ENCODE results near the gene NOC4L.

NOC4L gene

DNA sequence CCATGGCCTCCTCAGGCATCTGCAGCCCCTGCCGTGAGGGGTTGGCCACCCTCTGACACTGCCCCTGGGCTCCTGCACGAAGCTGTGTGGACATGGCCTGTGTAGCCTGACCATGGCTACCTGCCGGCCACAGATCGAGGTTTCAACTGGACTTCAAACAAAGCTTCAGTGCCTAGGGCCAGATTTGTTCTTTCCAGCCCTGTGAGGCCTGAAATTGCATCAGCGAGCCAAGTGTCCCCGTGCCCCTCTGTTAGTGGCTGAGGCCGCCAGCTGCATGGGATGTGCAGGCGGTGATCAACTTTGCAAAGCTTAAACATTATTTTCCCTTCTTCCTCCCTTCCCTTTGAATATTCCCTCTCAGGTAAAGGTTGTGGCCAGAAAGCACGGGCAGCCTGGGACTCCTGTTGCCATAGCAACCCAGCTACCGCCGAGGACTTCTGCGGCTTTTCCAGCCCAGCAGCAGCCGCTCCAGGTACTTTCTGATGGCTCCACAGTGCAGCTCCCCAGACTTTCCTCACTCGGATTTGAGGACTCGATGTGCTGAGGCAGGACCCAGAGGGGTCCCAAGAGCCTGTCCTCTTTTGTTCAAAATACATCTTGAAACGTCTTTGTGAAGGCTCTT lies 35.9 kb upstream of the NOC4L start:
- Histone ChIP-seq H3K9ac (ENCODE audit: low read depth in 1 of 2, low read length in 2 of 2) (no peak overlapping the region), H3K9me3 (ENCODE audit: control insufficient read depth in 2 of 2, low read length in 2 of 2) (no peaks in the 10 kb centered on the region), H3K4me3 (ENCODE audit: low read length in 2 of 2) (no peak overlapping the region), H3K27ac (ENCODE audit: low read depth in 2 of 2, low read length in 2 of 2) (no peak overlapping the region), H3K4me1 (ENCODE audit: control insufficient read depth in 2 of 2, insufficient read depth in 2 of 2, low read length in 2 of 2) (no peaks in the 10 kb centered on the region), H3K36me3 (ENCODE audit: control insufficient read depth in 2 of 2, insufficient read depth in 2 of 2, low read length in 2 of 2) (peaks cover 9 to 17% of the 10 kb centered on the region in 2 donors), H3K27me3 (ENCODE audit: control insufficient read depth in 2 of 2, insufficient read depth in 2 of 2, low read length in 2 of 2) (no peaks in the 10 kb centered on the region)

DNA sequence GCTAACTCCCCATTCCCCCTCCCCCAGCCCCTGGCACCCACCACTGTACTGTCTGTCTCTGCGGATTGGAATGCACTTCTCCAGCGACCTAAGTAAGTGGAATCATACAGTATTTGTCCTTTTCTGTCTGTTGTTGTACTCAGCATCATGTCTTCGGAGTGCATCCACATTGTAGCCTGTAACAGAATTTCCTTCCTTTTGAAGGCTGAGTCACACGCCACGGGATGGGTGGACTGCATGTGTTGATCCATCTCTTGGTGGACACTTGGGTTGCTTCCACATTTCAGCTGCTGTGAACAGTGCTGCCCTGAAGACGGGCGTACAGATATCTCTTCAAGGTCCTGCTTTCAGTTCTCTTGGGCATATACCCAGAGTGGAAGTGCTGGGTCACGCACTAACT lies 34.5 kb upstream of the NOC4L start:
- Histone ChIP-seq H3K4me3 (ENCODE audit: low read length in 2 of 2) (no peak overlapping the region), H3K4me1 (ENCODE audit: control insufficient read depth in 2 of 2, insufficient read depth in 2 of 2, low read length in 2 of 2) (no peaks in the 10 kb centered on the region), H3K27ac (ENCODE audit: low read depth in 2 of 2, low read length in 2 of 2) (no peak overlapping the region), H3K9ac (ENCODE audit: low read depth in 1 of 2, low read length in 2 of 2) (no peak overlapping the region), H3K27me3 (ENCODE audit: control insufficient read depth in 2 of 2, insufficient read depth in 2 of 2, low read length in 2 of 2) (no peaks in the 10 kb centered on the region), H3K9me3 (ENCODE audit: control insufficient read depth in 2 of 2, low read length in 2 of 2) (no peaks in the 10 kb centered on the region), H3K36me3 (ENCODE audit: control insufficient read depth in 2 of 2, insufficient read depth in 2 of 2, low read length in 2 of 2) (peaks cover 12 to 26% of the 10 kb centered on the region in 2 donors)

GRCh38 chr12:132110677-132111076 lies 33.6 kb upstream of the NOC4L start:
- Histone ChIP-seq H3K9me3 (ENCODE audit: control insufficient read depth in 2 of 2, low read length in 2 of 2) (no peaks in the 10 kb centered on the region), H3K27ac (ENCODE audit: low read depth in 2 of 2, low read length in 2 of 2) (no peak overlapping the region), H3K4me1 (ENCODE audit: control insufficient read depth in 2 of 2, insufficient read depth in 2 of 2, low read length in 2 of 2) (no peaks in the 10 kb centered on the region), H3K27me3 (ENCODE audit: control insufficient read depth in 2 of 2, insufficient read depth in 2 of 2, low read length in 2 of 2) (no peaks in the 10 kb centered on the region), H3K9ac (ENCODE audit: low read depth in 1 of 2, low read length in 2 of 2) (no peak overlapping the region), H3K4me3 (ENCODE audit: low read length in 2 of 2) (no peak overlapping the region), H3K36me3 (ENCODE audit: control insufficient read depth in 2 of 2, insufficient read depth in 2 of 2, low read length in 2 of 2) (peaks cover 18 to 29% of the 10 kb centered on the region in 2 donors)

- Histone ChIP-seq H3K4me3 (ENCODE audit: low read length in 2 of 2) (no peak overlapping the region), H3K9me3 (ENCODE audit: control insufficient read depth in 2 of 2, low read length in 2 of 2) (no peaks in the 10 kb centered on the region), H3K36me3 (ENCODE audit: control insufficient read depth in 2 of 2, insufficient read depth in 2 of 2, low read length in 2 of 2) (peaks cover 24 to 38% of the 10 kb centered on the region in 2 donors), H3K27ac (ENCODE audit: low read depth in 2 of 2, low read length in 2 of 2) (no peak overlapping the region), H3K27me3 (ENCODE audit: control insufficient read depth in 2 of 2, insufficient read depth in 2 of 2, low read length in 2 of 2) (no peaks in the 10 kb centered on the region), H3K4me1 (ENCODE audit: control insufficient read depth in 2 of 2, insufficient read depth in 2 of 2, low read length in 2 of 2) (no peaks in the 10 kb centered on the region), H3K9ac (ENCODE audit: low read depth in 1 of 2, low read length in 2 of 2) (no peak overlapping the region)
Measured at GRCh38 chr12:132111654-132112304, 32.5 kb upstream of the NOC4L start.

DNA sequence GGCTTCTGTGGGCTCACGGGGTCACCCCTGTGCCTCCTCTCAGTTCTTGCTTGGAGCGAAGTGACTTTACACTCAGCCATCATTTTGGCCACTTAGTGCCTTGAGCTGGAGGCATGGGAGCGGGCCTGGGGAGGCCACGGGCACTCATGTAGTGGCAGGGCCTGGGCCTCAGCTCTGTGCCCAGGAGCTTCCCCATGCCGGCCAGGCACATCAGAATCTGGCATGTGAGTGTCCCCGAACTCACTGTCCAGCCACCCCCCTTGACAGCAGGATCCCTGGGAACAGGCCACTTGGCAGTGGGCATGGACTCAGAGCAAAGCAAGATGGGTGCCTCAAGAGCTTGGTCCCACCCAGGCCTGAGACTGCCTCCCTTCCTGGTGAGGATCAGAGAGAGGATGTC lies 29.6 kb upstream of the NOC4L start:
- no peak overlapping the region for H3K9ac ChIP-seq (ENCODE audit: low read depth in 1 of 2, low read length in 2 of 2)
- H3K27ac ChIP-seq (ENCODE audit: low read depth in 2 of 2, low read length in 2 of 2), result no peak overlapping the region
- H3K9me3 ChIP-seq (ENCODE audit: control insufficient read depth in 2 of 2, low read length in 2 of 2), result no peaks in the 10 kb centered on the region
- no peak overlapping the region for H3K4me3 ChIP-seq (ENCODE audit: low read length in 2 of 2)
- H3K4me1 ChIP-seq (ENCODE audit: control insufficient read depth in 2 of 2, insufficient read depth in 2 of 2, low read length in 2 of 2), result no peaks in the 10 kb centered on the region
- H3K36me3 ChIP-seq (ENCODE audit: control insufficient read depth in 2 of 2, insufficient read depth in 2 of 2, low read length in 2 of 2), result peaks cover 27 to 38% of the 10 kb centered on the region in 2 donors
- no peaks in the 10 kb centered on the region for H3K27me3 ChIP-seq (ENCODE audit: control insufficient read depth in 2 of 2, insufficient read depth in 2 of 2, low read length in 2 of 2)

DNA sequence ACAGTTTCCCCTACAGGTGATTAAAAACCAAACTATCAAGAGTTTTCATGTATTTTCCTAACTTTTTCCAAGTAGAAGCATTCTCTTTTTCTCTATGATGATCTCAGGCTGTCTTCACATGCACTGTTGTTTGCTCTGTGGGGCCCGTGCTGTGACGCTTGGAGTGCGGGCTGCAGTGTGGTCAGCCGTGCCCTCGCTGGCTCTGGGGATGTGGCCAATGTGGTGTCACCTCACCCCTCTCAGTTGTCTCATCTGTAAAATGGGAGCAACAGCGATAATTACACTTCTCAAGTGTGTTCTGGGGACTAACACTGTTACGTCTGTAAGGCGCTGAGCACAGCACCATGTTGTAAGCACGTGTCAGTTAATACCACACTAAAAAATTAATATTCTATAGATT lies 28.8 kb upstream of the NOC4L start:
- H3K27ac ChIP-seq (ENCODE audit: low read depth in 2 of 2, low read length in 2 of 2), result no peak overlapping the region
- no peaks in the 10 kb centered on the region for H3K27me3 ChIP-seq (ENCODE audit: control insufficient read depth in 2 of 2, insufficient read depth in 2 of 2, low read length in 2 of 2)
- no peaks in the 10 kb centered on the region for H3K9me3 ChIP-seq (ENCODE audit: control insufficient read depth in 2 of 2, low read length in 2 of 2)
- H3K4me3 ChIP-seq (ENCODE audit: low read length in 2 of 2), result no peak overlapping the region
- peaks cover 27 to 36% of the 10 kb centered on the region in 2 donors for H3K36me3 ChIP-seq (ENCODE audit: control insufficient read depth in 2 of 2, insufficient read depth in 2 of 2, low read length in 2 of 2)
- no peaks in the 10 kb centered on the region for H3K4me1 ChIP-seq (ENCODE audit: control insufficient read depth in 2 of 2, insufficient read depth in 2 of 2, low read length in 2 of 2)
- H3K9ac ChIP-seq (ENCODE audit: low read depth in 1 of 2, low read length in 2 of 2), result no peak overlapping the region

GRCh38 chr12:132116709-132117557 lies 27.3 kb upstream of the NOC4L start:
- Histone ChIP-seq H3K27me3 (ENCODE audit: control insufficient read depth in 2 of 2, insufficient read depth in 2 of 2, low read length in 2 of 2) (no peaks in the 10 kb centered on the region), H3K4me3 (ENCODE audit: low read length in 2 of 2) (no peak overlapping the region), H3K9me3 (ENCODE audit: control insufficient read depth in 2 of 2, low read length in 2 of 2) (no peaks in the 10 kb centered on the region), H3K27ac (ENCODE audit: low read depth in 2 of 2, low read length in 2 of 2) (no peak overlapping the region), H3K9ac (ENCODE audit: low read depth in 1 of 2, low read length in 2 of 2) (no peak overlapping the region), H3K36me3 (ENCODE audit: control insufficient read depth in 2 of 2, insufficient read depth in 2 of 2, low read length in 2 of 2) (peaks cover 25 to 36% of the 10 kb centered on the region in 2 donors), H3K4me1 (ENCODE audit: control insufficient read depth in 2 of 2, insufficient read depth in 2 of 2, low read length in 2 of 2) (no peaks in the 10 kb centered on the region)

DNA sequence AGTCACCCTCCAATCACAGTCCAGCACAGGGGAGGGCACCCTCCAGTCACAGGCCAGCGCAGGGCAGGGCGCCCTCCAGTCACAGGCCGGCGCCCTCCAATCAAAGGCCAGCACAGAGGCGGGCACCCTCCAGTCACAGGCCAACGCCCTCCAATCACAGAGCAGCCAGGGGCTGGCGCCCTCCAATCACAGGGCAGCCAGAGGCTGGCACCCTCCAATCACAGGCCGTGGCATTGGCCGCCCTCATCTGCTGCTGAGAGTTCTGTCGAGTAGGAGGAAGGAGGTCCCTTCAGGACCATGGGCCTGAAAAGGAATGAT lies 26.7 kb upstream of the NOC4L start:
- Histone ChIP-seq H3K27ac (ENCODE audit: low read depth in 2 of 2, low read length in 2 of 2) (no peak overlapping the region), H3K36me3 (ENCODE audit: control insufficient read depth in 2 of 2, insufficient read depth in 2 of 2, low read length in 2 of 2) (peaks cover 30 to 35% of the 10 kb centered on the region in 2 donors), H3K27me3 (ENCODE audit: control insufficient read depth in 2 of 2, insufficient read depth in 2 of 2, low read length in 2 of 2) (no peaks in the 10 kb centered on the region), H3K4me3 (ENCODE audit: low read length in 2 of 2) (no peak overlapping the region), H3K9ac (ENCODE audit: low read depth in 1 of 2, low read length in 2 of 2) (no peak overlapping the region), H3K9me3 (ENCODE audit: control insufficient read depth in 2 of 2, low read length in 2 of 2) (no peaks in the 10 kb centered on the region), H3K4me1 (ENCODE audit: control insufficient read depth in 2 of 2, insufficient read depth in 2 of 2, low read length in 2 of 2) (no peaks in the 10 kb centered on the region)

DNA sequence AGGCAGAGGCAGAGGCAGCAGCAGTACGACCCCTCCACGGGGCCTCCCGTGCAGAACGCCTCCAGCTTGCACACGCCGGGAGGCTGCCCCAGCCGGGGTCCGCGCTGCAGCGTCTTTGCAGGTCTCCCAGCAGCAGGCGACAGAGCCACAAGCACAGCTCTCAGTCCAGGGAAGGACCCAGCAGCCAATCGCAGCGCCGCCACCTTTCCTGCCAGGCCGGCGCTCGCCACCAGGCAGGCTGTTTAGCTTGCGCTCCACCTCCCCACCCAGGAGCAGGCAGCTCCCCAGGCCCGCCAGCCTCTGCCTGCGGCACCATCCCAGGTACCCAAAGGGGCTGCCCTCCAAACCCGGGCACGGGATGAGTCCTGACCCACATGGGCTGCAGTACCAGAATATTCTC lies 25.4 kb upstream of the NOC4L start:
- Histone ChIP-seq H3K27ac (ENCODE audit: low read depth in 2 of 2, low read length in 2 of 2) (no peak overlapping the region), H3K4me1 (ENCODE audit: control insufficient read depth in 2 of 2, insufficient read depth in 2 of 2, low read length in 2 of 2) (no peaks in the 10 kb centered on the region), H3K9ac (ENCODE audit: low read depth in 1 of 2, low read length in 2 of 2) (no peak overlapping the region), H3K4me3 (ENCODE audit: low read length in 2 of 2) (no peak overlapping the region), H3K27me3 (ENCODE audit: control insufficient read depth in 2 of 2, insufficient read depth in 2 of 2, low read length in 2 of 2) (no peaks in the 10 kb centered on the region), H3K36me3 (ENCODE audit: control insufficient read depth in 2 of 2, insufficient read depth in 2 of 2, low read length in 2 of 2) (peaks cover 30 to 34% of the 10 kb centered on the region in 2 donors), H3K9me3 (ENCODE audit: control insufficient read depth in 2 of 2, low read length in 2 of 2) (no peaks in the 10 kb centered on the region)

DNA sequence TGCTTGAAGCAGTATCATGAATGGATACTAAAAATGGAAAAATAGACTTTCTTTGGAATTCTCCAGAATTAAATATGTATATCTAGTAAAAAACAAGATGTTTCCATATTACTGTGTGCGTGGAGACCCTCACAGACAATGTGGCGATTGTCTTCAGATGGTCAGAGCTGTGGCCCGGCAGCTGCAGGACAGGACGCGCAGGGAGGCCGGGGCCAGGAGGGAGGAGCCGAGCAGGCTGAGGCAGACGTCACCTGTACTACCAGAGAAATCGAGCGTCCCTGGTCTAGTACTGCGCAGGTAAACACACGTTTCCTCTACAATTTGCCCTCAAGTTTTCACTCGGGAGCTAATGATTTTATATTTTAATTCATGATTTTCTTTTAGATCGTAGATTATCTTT lies 23.0 kb upstream of the NOC4L start:
- no peaks in the 10 kb centered on the region for H3K9me3 ChIP-seq (ENCODE audit: control insufficient read depth in 2 of 2, low read length in 2 of 2)
- no peak overlapping the region for H3K27ac ChIP-seq (ENCODE audit: low read depth in 2 of 2, low read length in 2 of 2)
- H3K27me3 ChIP-seq (ENCODE audit: control insufficient read depth in 2 of 2, insufficient read depth in 2 of 2, low read length in 2 of 2), result no peaks in the 10 kb centered on the region
- H3K36me3 ChIP-seq (ENCODE audit: control insufficient read depth in 2 of 2, insufficient read depth in 2 of 2, low read length in 2 of 2), result peaks cover 15 to 35% of the 10 kb centered on the region in 2 donors
- H3K4me3 ChIP-seq (ENCODE audit: low read length in 2 of 2), result no peak overlapping the region
- no peak overlapping the region for H3K9ac ChIP-seq (ENCODE audit: low read depth in 1 of 2, low read length in 2 of 2)
- H3K4me1 ChIP-seq (ENCODE audit: control insufficient read depth in 2 of 2, insufficient read depth in 2 of 2, low read length in 2 of 2), result no peaks in the 10 kb centered on the region
